Activated CD8-positive, alpha-beta memory T cell treated with anti-CD3 and anti-CD28 coated beads, Interleukin-2, amount 50 U/mL, for 1 hour (primary cell): Measurements from ENCODE around the gene COL4A6.

Source experiments
- DNase-seq: peaks from one replicate; pipeline ENCODE4 v3.0.0-alpha.2; 2020; ENCODE audit errors: extremely low read depth

The COL4A6 gene

GRCh38 chrX:108216919-108217571 lies 221.2 kb downstream of the COL4A6 start:
- DNase-seq = no peak

DNA sequence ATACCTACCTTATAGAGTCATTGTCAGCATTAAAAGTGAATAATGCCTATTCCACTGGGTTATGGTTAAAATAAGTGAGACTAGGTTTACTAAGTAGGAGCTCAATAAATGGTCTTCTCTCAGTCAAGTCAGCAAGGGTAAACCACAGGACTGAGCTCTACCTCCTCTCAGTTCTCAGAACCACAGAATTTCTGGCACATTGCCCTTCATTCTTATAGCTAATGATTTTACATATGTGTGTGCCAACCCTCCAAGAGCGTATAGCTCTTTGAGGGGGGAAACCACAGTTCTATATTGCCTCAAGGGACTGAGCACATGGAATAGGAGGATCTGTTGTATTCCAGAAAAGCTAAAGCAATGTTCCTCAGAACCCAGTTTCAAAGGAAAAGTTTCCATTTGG lies 221.8 kb downstream of the COL4A6 start:
- DNase-seq = no peak

- DNase-seq = no peak
Measured at GRCh38 chrX:108211301-108211700, 226.9 kb downstream of the COL4A6 start.

DNA sequence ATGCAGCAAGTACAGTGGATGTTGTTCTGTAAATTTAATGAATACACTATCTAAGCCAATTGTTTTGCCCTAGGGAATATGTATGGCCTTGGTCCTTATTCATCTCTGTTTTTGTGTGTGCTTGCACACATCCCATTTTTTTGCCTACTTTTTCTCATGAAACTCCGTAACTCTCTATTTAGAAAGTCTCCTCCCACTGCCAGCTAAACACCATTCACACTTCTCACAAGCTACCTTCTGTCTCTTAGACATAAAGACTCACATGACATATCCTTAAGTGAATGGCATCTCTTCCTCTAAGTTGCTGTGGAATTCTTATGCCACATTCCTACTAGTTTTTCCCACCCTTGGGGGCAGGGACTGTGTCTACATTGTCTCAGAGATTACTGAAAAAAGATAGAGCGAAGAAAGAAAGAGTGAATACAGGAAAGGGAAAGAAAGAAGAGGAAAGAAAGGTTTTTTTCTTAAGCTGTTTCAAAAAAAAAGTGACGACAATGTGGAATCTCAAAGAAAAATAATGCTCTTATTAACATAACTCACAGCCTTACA lies 229.1 kb downstream of the COL4A6 start:
- no peak for DNase-seq

- no peak for DNase-seq
Measured at GRCh38 chrX:108203540-108203939, 234.7 kb downstream of the COL4A6 start.

DNA sequence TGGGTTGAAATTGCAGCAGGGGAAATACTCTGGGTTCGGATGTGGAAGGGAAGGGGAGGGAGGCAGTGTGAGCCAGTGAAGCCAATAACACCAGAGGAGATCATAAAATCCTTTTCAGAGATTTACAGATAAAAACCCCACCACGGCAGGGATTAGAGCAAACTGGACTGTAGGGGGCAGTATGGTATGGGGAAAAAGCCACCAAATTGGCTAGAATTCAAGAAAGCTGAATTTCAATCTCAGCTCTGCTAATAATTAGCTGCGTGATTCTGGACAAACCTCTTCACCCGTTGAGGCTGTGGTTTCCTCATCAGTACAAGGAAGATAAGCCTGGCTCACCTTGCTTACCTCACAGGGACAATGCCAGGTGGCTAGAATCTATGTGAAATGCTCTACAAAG lies 238.5 kb downstream of the COL4A6 start:
- DNase-seq = no peak

- DNase-seq = no peak
Measured at GRCh38 chrX:108199041-108199440, 239.2 kb downstream of the COL4A6 start.

DNA sequence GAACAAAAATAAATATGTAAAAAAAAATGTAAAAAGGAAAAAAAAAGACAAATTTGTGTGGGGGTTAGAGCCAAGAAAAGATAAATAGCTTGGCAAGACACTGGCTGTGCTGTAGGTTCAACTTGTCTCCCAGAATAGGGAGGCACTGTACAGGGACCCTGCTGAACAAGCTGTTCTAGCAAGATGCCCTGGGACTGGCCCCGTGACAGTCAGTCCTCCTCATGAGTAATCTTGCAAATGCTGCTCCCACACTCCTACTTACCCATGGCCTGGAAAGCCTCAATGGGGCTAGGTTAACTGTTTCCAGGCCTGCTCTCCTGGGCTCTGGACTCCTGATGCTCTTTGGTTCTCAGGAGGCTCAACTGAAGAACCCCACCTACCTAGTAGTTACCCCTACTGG lies 239.8 kb downstream of the COL4A6 start:
- DNase-seq = no peak

GRCh38 chrX:108186811-108187210 lies 251.4 kb downstream of the COL4A6 start:
- DNase-seq = no peak

- DNase-seq = no peak
Measured at GRCh38 chrX:108178143-108178498, 260.1 kb downstream of the COL4A6 start.

- DNase-seq = no peak
Measured at GRCh38 chrX:108177351-108178142, 260.7 kb downstream of the COL4A6 start.

- DNase-seq = no peak
Measured at GRCh38 chrX:108173874-108174273, 264.3 kb downstream of the COL4A6 start.

DNA sequence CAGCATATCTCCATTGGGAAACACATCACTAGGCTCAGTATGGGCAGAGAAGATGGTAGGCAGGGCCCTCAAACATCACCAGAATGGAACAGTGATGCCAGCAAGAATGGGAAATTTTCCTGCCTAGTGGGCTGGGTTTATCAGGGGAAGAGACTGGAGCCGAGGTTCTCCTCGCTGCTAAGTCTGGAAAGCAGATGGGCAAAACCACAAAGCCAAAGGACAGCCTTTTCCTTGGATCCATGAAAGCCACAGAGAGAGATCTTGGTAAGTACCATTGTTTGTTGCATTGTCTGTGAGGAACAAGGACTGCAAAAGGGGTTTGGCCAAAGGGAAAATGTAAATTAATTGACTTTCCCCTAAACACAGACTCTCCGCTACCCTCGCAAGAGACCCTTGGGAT lies 266.6 kb downstream of the COL4A6 start:
- DNase-seq = no peak

- no peak for DNase-seq
Measured at GRCh38 chrX:108169768-108170167, 268.5 kb downstream of the COL4A6 start.

DNA sequence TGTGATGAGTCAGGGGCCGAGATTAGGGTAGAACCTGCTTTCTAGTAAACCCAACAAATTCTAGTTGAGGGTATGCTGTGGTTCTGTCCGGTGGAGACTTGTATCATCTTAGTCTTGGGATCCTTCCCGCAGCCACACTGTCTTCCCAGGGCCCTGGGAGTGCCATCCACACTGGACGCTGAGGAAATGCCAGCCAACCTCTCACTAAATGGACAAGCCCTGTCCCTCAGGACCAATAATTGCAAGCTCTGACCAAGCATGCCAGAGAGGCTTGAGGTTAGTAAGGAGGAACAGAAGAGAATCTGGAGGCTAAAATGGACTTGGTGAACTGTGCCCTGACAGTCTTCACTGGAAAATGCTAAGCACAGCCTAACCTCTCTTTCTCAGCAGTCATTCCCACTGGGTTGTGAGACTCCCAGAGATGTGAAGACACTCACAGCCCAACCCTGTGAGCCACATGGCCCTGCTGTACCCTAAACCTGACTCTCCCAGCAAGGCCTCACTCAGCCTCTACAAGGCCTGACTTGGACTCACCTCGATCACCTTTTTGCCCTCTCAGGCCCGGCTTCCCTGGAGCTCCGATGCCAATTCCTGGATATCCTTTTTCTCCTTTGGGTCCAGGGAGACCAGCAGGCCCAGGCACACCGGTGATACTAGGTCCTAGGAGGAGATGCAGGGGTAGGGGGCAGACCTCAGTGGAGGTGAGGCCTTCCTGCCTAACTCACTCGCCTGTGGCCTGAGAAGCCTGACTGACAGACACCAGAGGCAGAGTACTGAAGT lies 269.1 kb downstream of the COL4A6 start:
- DNase-seq = no peak

DNA sequence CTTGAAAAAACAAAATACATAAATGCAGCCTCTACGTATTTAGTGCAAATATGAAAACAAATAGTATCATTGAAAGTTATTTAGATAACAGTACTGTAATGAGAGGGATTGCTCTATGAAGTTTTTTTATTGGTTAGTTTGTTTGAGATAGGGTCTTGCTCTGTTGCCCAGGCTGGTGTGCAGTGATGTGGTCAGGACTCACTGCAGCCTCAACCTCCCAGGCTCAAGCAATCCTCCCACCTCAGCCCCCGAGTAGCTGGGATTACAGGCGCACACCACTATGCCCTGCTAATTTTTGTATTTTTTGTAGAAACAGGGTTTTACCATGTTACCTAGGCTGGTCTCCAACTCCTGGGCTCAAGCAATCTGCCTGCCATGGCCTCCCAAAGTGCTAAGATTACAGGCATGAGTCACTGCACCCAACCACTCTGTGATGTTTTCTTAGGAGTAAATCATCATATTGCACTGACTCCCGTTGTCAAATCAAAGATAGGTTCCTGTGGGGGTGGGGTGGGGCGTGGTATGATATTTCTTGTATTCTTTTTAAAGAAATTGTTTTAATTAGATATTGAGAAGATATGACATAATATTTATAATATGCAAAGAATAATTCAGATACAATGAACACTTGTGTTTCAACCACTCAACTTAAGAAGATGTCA lies 270.9 kb downstream of the COL4A6 start:
- DNase-seq = no peak

DNA sequence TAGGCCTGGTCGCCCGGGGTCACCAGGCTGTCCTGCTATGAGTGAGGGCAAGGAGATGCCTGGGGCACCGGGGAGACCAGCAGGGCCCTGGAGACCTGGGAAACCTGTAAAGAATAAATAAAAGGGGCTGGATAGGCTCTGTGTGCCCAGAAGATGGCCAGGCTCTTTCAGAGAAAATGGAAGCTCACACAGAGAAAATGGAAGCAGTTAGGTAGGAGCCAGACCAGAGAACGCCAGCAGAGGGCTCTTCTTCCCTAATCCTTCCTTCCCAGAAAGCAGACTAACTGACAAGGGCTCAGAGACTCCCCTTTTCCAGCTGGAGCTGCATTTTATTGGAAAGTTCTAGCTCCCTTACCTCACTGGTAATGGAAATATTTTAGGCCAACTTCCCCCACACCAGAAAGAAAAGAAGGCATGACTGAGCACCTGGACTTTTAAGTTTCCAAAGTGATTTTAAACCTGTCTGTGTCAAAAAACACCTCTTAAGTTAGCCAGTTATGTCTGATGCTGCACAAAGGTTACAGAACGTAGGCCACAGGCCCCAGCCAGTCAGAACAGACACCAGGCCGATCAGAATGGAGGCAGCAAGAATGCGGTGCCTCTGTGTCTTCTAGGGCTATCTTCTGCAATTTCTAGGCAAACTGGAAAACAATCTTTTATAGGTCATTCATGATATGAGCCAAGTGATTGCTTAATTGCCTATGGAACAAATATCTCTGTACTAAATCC lies 272.7 kb downstream of the COL4A6 start:
- DNase-seq = no peak

DNA sequence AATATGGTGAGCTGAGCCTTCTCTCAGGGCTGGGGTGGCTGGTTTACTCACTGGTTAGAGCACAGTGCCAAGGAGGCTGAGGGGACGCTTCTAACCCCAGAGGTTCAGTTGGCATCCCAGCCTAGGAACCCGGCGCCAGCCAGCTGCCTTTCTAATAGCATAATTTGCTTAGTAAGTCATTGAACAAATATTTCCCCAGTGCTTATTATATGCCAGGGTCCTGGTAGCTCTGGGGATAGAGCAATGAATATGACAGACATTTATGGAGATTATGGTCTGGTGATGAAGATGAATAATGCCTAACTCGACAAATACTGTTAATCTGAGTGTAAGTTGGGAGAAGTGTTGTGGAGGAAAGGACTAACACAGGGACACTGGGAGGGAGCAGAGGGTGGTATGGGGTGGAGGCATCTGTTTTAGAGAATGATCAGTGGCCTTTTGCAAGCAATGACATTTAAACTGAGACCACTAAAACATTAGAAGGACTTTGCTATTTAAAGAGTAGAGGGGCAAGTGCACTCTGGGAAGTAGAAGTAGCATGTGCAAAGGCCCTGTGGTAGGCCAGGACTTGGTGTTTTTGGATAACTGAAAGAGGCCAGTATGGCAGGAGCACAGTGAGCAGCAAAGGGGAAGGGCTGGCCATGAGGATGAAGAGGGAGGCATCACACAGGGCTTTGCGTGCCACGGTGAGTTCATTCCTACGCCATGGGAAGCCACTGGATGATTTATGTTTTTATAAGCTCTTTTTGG lies 274.7 kb downstream of the COL4A6 start:
- DNase-seq = no peak

- DNase-seq = no peak
Measured at GRCh38 chrX:108162265-108162664, 276.0 kb downstream of the COL4A6 start.

DNA sequence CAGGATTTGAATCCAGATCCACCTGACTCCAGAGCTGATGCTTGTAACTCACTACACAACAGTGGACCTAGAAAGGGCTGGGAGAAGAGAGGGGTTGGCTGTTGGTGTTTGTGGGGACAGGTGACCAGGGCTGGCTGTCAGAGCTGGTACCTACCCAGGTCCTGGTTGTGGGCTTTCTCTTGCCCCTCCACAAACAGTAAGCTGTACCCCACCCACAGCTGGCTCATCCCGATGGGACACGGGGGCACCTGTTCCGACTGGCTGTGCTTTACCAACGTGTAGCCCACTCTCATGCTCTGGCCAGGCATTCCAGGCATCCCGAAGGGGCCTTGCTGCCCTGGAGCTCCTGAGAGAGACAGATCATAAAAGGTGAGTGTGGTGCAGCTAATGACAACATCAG lies 277.9 kb downstream of the COL4A6 start:
- DNase-seq = no peak
